Heart left ventricle (tissue), 13 donors: ENCODE measurements around the gene MEG3.

Experiments used
- CTCF ChIP-seq, 12 donors: fragments of 200-600 bp; sonication (generic) in 4 of 12; IDR thresholded peaks; one replicate each; pipeline versions ENCODE4 v1.5.0 to v1.8.0; 2018 to 2022; ENCODE audit warnings: antibody characterized with exemption in 12 of 12, mild to moderate bottlenecking in 5 of 12
- POLR2A ChIP-seq, 2 donors: fragments of 450-650 bp; IDR thresholded peaks; one replicate each; pipeline ENCODE4 v1.6.1; 2017; ENCODE audit warnings: antibody characterized with exemption in 2 of 2, mild to moderate bottlenecking in 2 of 2, moderate library complexity in 2 of 2
- donor health status: ischemic (EF 13 %, LVEDD 7.1; RV severe dilation, severe dysfunction).
- donor health status: DM: no; HTN: yes; CAD: no.
- donor health status: DM: no; HTN: no; CAD: no.
- donor health status: ischemic (EF 25% LVEDD 6.9; RV normal size, moderate dysfunction).
- donor health status: ischemic (EF 25% LVEDD 5.7; RV mildly dilated, moderate dysfunction).
- donor health status: ischemic (EF 35%, LVEDD 5.7; RV mildly dilated, moderate dysfunction).
- donor health status: nonischemic (EF 11% LVEDD 7.7; RV severe dilation, severe dysfunction).
- donor health status: DM: yes; HTN: yes; CAD: no.
- donor health status: PGD.
- donor health status: ischemic (EF 29% LVEDD 5.4; RV normal size, mild dysfunction).
- donor health status: nonischemic (EF 23%, LVEDD 6.1; RV moderate dilation, normal function).

GRCh38 chr14:100789460-100790417 lies 36.2 kb upstream of the MEG3 start:
- TF ChIP-seq CTCF (IDR thresholded peaks at IDR 0.05) (no peak), POLR2A (IDR thresholded peaks at IDR 0.05) (no peak)
